ENCODE results near the gene HSPA1A. TPM values are rescaled to one million over a fixed set of nuclear protein-coding genes. Genes with fewer than 3 reads are reported as not detected.
A peak's percentile ranks its signal among the peaks of the same experiment; 100 is the strongest.

The HSPA1A gene
- total RNA-seq, 1 experiment from 2014 or later, result 57.2 TPM

DNA sequence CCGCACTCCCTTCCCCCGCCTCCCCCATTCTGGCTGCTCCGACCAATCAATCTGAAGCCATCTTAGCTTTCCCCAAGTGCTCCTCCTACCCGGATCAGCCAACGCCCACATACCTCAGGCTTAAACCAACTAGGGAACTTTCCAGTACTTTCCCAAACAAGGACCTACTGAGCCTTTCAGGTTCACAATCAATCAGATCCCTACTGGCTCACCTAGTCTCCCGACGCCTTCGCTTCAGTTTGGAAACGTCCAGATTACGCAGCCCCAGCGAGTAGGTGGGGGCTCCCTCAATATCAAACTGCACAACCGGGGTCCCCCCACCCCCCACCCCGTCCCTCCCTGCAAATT, 692 bp upstream of the HSPA1A start:
- peaks cover 4% of the 10 kb centered on the region; the same call in 1 of the 2 replicates for H3K36me3 Mint-ChIP-seq
- H3K9me3 Mint-ChIP-seq, result no peaks in the 10 kb centered on the region; the same call in 1 of the 2 replicates
- H3K4me3 Mint-ChIP-seq, result peak overlapping the region; percentile 85
- POLR2A ChIA-PET, result interaction anchor here (0.6 to 2.3 kb wide), 21 partner anchors 8 to 221 kb away, joined by 3 to 18 read pairs (median 4); partner anchors contain the start of genes DDAH2, GPANK1, HSPA1B and LSM2
- H3K4me1 Mint-ChIP-seq, result peaks cover 25% of the 10 kb centered on the region
- ATAC-seq, result peak; percentile 73
- H3K27ac Mint-ChIP-seq, result peak overlapping the region; percentile 98
- H3K27me3 Mint-ChIP-seq (ENCODE audit: low read depth), result no peaks in the 10 kb centered on the region; the same call in 1 of the 2 replicates
- CTCF ChIA-PET, result interaction anchor here (0.7 to 2.4 kb wide), 14 partner anchors 8 to 144 kb away, joined by 3 to 19 read pairs (median 5); partner anchors contain the start of genes DDAH2, HSPA1B, LSM2 and LY6G5C
- DNase-seq (ENCODE audit: low spot score), result peak; percentile 91
- TF ChIP-seq, protein P1, sequence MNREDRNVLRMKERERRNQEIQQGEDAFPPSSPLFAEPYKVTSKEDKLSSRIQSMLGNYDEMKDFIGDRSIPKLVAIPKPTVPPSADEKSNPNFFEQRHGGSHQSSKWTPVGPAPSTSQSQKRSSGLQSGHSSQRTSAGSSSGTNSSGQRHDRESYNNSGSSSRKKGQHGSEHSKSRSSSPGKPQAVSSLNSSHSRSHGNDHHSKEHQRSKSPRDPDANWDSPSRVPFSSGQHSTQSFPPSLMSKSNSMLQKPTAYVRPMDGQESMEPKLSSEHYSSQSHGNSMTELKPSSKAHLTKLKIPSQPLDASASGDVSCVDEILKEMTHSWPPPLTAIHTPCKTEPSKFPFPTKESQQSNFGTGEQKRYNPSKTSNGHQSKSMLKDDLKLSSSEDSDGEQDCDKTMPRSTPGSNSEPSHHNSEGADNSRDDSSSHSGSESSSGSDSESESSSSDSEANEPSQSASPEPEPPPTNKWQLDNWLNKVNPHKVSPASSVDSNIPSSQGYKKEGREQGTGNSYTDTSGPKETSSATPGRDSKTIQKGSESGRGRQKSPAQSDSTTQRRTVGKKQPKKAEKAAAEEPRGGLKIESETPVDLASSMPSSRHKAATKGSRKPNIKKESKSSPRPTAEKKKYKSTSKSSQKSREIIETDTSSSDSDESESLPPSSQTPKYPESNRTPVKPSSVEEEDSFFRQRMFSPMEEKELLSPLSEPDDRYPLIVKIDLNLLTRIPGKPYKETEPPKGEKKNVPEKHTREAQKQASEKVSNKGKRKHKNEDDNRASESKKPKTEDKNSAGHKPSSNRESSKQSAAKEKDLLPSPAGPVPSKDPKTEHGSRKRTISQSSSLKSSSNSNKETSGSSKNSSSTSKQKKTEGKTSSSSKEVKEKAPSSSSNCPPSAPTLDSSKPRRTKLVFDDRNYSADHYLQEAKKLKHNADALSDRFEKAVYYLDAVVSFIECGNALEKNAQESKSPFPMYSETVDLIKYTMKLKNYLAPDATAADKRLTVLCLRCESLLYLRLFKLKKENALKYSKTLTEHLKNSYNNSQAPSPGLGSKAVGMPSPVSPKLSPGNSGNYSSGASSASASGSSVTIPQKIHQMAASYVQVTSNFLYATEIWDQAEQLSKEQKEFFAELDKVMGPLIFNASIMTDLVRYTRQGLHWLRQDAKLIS (CRISPR knock-in tag; IDR thresholded peaks at IDR 0.05; ENCODE audit: borderline replicate concordance), result no peak
- TF ChIP-seq JUN (CRISPR knock-in tag; IDR thresholded peaks at IDR 0.05) (no peak), ATF1 (CRISPR knock-in tag; IDR thresholded peaks at IDR 0.05) (no peak), MYBL2 (CRISPR knock-in tag; IDR thresholded peaks at IDR 0.05) (0 out of 2 replicates have a peak, but pooled peaks have one; percentile 29), ZNF416 (CRISPR knock-in tag; IDR thresholded peaks at IDR 0.05) (no peak), FOXK1 (CRISPR knock-in tag; IDR thresholded peaks at IDR 0.05) (0 out of 2 replicates have a peak, but pooled peaks have one; percentile 48), SMAD4 (CRISPR knock-in tag; IDR thresholded peaks at IDR 0.05) (no peak), ZNF121 (CRISPR knock-in tag; IDR thresholded peaks at IDR 0.05) (no peak), ZNF232 (CRISPR knock-in tag; IDR thresholded peaks at IDR 0.05) (no peak), RELA (CRISPR knock-in tag; IDR thresholded peaks at IDR 0.05; ENCODE audit: borderline replicate concordance) (no peak), SP1 (CRISPR knock-in tag; conservative IDR thresholded peaks at IDR 0.05) (peak; percentile 31; the same call in 1 of the 2 replicates), FOXJ3 (CRISPR knock-in tag; IDR thresholded peaks at IDR 0.05; ENCODE audit: borderline replicate concordance) (no peak), TP53 (CRISPR knock-in tag; IDR thresholded peaks at IDR 0.05) (no peak), MXD4 (CRISPR knock-in tag; IDR thresholded peaks at IDR 0.05; ENCODE audit: borderline replicate concordance) (no peak), ZNF423 (CRISPR knock-in tag; IDR thresholded peaks at IDR 0.05) (no peak), NR2C2 (CRISPR knock-in tag; IDR thresholded peaks at IDR 0.05) (no peak), ETV6 (CRISPR knock-in tag; IDR thresholded peaks at IDR 0.05) (0 out of 2 replicates have a peak, but pooled peaks have one; percentile 33)
- TF ChIP-seq, protein P2, sequence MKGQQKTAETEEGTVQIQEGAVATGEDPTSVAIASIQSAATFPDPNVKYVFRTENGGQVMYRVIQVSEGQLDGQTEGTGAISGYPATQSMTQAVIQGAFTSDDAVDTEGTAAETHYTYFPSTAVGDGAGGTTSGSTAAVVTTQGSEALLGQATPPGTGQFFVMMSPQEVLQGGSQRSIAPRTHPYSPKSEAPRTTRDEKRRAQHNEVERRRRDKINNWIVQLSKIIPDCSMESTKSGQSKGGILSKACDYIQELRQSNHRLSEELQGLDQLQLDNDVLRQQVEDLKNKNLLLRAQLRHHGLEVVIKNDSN (CRISPR knock-in tag; IDR thresholded peaks at IDR 0.05), result no peak
- TF ChIP-seq, protein P3, sequence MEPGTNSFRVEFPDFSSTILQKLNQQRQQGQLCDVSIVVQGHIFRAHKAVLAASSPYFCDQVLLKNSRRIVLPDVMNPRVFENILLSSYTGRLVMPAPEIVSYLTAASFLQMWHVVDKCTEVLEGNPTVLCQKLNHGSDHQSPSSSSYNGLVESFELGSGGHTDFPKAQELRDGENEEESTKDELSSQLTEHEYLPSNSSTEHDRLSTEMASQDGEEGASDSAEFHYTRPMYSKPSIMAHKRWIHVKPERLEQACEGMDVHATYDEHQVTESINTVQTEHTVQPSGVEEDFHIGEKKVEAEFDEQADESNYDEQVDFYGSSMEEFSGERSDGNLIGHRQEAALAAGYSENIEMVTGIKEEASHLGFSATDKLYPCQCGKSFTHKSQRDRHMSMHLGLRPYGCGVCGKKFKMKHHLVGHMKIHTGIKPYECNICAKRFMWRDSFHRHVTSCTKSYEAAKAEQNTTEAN (CRISPR knock-in tag; IDR thresholded peaks at IDR 0.05), result no peak
- TF ChIP-seq, protein P4, sequence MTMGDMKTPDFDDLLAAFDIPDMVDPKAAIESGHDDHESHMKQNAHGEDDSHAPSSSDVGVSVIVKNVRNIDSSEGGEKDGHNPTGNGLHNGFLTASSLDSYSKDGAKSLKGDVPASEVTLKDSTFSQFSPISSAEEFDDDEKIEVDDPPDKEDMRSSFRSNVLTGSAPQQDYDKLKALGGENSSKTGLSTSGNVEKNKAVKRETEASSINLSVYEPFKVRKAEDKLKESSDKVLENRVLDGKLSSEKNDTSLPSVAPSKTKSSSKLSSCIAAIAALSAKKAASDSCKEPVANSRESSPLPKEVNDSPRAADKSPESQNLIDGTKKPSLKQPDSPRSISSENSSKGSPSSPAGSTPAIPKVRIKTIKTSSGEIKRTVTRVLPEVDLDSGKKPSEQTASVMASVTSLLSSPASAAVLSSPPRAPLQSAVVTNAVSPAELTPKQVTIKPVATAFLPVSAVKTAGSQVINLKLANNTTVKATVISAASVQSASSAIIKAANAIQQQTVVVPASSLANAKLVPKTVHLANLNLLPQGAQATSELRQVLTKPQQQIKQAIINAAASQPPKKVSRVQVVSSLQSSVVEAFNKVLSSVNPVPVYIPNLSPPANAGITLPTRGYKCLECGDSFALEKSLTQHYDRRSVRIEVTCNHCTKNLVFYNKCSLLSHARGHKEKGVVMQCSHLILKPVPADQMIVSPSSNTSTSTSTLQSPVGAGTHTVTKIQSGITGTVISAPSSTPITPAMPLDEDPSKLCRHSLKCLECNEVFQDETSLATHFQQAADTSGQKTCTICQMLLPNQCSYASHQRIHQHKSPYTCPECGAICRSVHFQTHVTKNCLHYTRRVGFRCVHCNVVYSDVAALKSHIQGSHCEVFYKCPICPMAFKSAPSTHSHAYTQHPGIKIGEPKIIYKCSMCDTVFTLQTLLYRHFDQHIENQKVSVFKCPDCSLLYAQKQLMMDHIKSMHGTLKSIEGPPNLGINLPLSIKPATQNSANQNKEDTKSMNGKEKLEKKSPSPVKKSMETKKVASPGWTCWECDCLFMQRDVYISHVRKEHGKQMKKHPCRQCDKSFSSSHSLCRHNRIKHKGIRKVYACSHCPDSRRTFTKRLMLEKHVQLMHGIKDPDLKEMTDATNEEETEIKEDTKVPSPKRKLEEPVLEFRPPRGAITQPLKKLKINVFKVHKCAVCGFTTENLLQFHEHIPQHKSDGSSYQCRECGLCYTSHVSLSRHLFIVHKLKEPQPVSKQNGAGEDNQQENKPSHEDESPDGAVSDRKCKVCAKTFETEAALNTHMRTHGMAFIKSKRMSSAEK (CRISPR knock-in tag; IDR thresholded peaks at IDR 0.05; ENCODE audit: borderline replicate concordance), result no peak
- TF ChIP-seq, protein P5, sequence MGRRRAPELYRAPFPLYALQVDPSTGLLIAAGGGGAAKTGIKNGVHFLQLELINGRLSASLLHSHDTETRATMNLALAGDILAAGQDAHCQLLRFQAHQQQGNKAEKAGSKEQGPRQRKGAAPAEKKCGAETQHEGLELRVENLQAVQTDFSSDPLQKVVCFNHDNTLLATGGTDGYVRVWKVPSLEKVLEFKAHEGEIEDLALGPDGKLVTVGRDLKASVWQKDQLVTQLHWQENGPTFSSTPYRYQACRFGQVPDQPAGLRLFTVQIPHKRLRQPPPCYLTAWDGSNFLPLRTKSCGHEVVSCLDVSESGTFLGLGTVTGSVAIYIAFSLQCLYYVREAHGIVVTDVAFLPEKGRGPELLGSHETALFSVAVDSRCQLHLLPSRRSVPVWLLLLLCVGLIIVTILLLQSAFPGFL (CRISPR knock-in tag; IDR thresholded peaks at IDR 0.05; ENCODE audit: borderline replicate concordance), result no peak
- TF ChIP-seq, protein P6, sequence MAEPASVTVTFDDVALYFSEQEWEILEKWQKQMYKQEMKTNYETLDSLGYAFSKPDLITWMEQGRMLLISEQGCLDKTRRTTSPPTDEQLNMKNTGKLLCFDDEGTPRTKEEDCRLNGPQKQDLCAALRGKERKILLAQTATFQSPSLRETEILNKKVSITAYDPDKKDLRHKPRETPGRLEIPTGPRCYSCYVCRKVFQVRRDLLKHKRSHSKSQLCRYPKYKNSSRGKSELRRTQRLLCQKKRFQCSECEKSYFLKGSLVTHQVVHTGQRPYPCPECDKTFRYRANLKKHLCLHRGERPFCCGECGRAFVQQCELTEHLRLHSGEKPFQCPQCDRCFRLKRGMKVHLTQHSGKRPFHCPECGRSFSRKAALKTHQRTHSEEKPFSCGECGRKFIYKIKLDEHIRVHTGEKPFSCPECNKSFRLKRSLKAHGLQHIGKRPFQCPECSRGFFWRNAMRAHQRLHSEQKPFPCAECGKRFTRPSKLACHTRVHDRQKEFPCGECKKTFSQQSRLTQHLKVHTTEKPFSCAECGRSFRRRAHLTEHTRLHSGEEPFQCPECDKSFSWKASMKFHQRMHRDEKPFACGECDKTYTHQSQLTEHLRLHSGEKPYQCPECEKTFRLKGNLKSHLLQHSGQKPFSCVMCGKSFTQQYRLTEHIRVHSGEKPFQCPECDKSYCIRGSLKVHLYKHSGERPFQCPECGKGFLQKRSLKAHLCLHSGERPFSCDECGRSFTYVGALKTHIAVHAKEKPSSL (CRISPR knock-in tag; conservative IDR thresholded peaks at IDR 0.05), result no peak
- TF ChIP-seq, protein P7, sequence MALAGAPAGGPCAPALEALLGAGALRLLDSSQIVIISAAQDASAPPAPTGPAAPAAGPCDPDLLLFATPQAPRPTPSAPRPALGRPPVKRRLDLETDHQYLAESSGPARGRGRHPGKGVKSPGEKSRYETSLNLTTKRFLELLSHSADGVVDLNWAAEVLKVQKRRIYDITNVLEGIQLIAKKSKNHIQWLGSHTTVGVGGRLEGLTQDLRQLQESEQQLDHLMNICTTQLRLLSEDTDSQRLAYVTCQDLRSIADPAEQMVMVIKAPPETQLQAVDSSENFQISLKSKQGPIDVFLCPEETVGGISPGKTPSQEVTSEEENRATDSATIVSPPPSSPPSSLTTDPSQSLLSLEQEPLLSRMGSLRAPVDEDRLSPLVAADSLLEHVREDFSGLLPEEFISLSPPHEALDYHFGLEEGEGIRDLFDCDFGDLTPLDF (CRISPR knock-in tag; IDR thresholded peaks at IDR 0.05), result no peak

Data from WTC11 (cell line).